MM.1S (cell line): Measurements from ENCODE around the gene PNMT.

Source experiments
- EZH2 ChIP-seq: fragments of 300-600 bp; sonication (generic); optimal IDR thresholded peaks from 2 replicates; pipeline ENCODE3; 2017; ENCODE audit warnings: low read depth, mild to moderate bottlenecking, antibody characterized with exemption, low read length, mixed read lengths
- TF ChIP-seq, protein P1 (sequence below): fragments of 300-600 bp; sonication (generic); IDR thresholded peaks from 2 replicates; pipeline ENCODE4 v1.5.1; 2016; ENCODE audit warnings: antibody characterized with exemption, low read length, mixed read lengths

DNA sequence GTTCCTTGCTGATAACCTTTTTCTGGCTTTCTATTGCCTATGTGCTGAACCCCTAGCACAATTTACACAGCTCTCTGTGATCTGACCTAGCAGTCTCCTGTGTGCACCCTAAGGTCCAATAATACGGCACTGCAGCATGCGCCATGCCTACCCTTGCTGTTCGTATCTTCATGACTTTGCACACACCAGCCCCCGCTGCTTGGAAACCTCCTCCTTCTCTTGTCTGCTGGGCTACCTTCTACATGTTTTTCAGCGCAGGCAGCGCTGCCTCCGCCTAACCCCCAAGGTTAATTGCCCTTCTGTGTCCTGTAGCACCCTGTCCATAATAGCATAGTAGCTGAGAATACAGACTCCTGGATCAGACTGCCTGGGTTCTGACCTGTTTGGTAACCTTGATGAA is 29.9 kb upstream of the PNMT start:
- no peak for TF ChIP-seq EZH2
- TF ChIP-seq, protein P1, sequence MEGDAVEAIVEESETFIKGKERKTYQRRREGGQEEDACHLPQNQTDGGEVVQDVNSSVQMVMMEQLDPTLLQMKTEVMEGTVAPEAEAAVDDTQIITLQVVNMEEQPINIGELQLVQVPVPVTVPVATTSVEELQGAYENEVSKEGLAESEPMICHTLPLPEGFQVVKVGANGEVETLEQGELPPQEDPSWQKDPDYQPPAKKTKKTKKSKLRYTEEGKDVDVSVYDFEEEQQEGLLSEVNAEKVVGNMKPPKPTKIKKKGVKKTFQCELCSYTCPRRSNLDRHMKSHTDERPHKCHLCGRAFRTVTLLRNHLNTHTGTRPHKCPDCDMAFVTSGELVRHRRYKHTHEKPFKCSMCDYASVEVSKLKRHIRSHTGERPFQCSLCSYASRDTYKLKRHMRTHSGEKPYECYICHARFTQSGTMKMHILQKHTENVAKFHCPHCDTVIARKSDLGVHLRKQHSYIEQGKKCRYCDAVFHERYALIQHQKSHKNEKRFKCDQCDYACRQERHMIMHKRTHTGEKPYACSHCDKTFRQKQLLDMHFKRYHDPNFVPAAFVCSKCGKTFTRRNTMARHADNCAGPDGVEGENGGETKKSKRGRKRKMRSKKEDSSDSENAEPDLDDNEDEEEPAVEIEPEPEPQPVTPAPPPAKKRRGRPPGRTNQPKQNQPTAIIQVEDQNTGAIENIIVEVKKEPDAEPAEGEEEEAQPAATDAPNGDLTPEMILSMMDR = no peak
